KBM-7 (cell line): ENCODE measurements around the gene PSMG4.

Source experiments
- DNase-seq: peaks from one replicate; pipeline ENCODE4 v3.0.0-alpha.2; 2015
- in situ Hi-C: fragments of 300-500 bp; cut with MboI; formaldehyde crosslinking; loops from 2 replicates; pipeline ENCODE4 v1.14.3; 2020; ENCODE audit warnings: low sequenced_read_pairs, low pct_unique_long_range_greater_than_20kb, mixed read lengths

Gene PSMG4

DNA sequence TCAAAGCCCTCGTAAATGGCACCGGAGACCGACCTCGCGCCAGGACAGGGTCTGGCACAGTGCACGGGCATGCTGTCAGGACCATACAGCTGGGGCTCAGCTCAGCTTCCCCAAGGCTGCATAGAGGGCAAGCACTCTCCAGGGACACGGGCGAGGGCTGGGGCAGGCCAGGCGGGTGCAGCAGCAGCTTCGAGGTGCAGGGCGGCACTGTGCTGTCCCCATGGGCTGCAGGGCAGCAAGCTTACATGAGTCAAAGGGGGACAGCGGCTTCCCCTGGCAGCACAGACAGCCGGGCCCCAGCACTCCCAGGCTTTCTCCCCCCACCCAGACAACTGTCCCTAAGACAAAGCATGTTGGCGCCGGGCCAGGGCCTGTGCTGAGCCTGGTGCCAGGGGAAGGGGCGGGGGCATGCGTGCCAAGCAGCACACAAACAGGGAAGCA, 25.7 kb downstream of the PSMG4 start:
- DNase-seq, result no peak
- in situ Hi-C loops, result loop anchor here (10.0 to 25.0 kb wide), 2 partner anchors 450 to 703 kb away; no protein-coding TSS in a partner anchor

- in situ Hi-C loops, result loop anchor here (10.0 to 25.0 kb wide), 2 partner anchors 450 to 702 kb away; no protein-coding TSS in a partner anchor
- no peak for DNase-seq
Observed at GRCh38 chr6:3285049-3285639, 26.4 kb downstream of the PSMG4 start.

GRCh38 chr6:3285732-3286131, 27.0 kb downstream of the PSMG4 start:
- in situ Hi-C loops, result loop anchor here (10.0 to 25.0 kb wide), 2 partner anchors 449 to 702 kb away; no protein-coding TSS in a partner anchor

GRCh38 chr6:3286641-3287171, 28.0 kb downstream of the PSMG4 start:
- no peak for DNase-seq
- in situ Hi-C loops, result loop anchor here (10.0 to 25.0 kb wide), 2 partner anchors 448 to 701 kb away; no protein-coding TSS in a partner anchor

More at GRCh38 chr6:3285732-3286131, 27.0 kb downstream of the PSMG4 start:
- DNase-seq, result no peak

DNA sequence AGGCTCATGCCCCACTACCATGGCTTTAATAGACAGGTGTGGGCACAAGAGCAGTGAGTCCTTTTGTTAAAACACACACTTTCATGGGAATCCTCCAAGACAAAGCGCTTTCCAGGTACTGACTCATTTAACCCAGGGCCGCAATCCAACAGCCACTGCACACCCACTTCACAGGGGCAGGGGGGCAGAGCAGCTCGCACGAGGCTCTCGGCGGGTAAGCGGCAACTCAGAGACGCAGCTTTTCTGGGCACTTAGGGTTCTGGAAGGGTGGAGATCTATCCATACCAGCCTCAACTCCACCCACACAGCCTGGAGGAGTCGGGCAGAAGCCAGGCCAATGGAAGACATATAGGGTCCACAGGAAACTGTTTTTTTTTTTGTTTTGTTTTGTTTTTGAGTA, 28.6 kb downstream of the PSMG4 start:
- DNase-seq, result no peak
- in situ Hi-C loops, result loop anchor here (10.0 to 25.0 kb wide), 2 partner anchors 447 to 700 kb away; no protein-coding TSS in a partner anchor

DNA sequence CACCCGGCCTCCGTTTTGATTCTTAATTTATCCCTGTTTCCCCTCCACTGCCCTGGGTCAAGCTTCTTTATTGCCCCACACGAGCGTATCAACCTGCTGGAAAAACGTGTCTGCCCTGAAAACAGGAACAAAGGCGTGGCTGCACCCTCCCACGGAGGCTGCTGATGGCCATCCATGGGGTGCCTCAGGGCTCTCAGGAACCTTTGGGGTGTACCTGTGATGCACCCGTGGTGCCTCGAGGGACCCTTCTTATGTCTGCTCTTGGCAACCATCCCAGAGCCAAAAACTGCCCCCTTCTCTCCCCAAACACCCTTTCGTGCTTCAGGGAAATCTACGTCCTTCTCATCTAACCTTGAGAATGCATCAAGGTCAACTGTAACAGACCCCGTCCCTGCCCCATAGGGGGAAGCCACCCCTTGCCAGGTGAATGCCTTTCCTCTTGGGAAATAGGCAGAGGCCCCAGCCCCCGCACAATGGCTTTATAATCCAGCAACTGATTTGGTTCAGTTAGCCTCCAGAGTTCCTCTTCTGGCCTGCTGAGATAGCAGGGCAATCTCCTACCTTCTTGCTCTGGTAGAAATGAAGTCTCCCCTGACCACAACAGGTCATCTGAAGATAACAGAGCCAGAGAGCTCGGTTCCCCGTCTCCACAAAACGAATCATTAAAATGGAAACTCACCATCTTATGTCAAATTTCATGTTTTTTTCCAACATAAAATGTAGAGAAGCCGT, 29.4 kb downstream of the PSMG4 start:
- in situ Hi-C loops, result loop anchor here (10.0 to 25.0 kb wide), 2 partner anchors 447 to 699 kb away; no protein-coding TSS in a partner anchor
- DNase-seq, result no peak

DNA sequence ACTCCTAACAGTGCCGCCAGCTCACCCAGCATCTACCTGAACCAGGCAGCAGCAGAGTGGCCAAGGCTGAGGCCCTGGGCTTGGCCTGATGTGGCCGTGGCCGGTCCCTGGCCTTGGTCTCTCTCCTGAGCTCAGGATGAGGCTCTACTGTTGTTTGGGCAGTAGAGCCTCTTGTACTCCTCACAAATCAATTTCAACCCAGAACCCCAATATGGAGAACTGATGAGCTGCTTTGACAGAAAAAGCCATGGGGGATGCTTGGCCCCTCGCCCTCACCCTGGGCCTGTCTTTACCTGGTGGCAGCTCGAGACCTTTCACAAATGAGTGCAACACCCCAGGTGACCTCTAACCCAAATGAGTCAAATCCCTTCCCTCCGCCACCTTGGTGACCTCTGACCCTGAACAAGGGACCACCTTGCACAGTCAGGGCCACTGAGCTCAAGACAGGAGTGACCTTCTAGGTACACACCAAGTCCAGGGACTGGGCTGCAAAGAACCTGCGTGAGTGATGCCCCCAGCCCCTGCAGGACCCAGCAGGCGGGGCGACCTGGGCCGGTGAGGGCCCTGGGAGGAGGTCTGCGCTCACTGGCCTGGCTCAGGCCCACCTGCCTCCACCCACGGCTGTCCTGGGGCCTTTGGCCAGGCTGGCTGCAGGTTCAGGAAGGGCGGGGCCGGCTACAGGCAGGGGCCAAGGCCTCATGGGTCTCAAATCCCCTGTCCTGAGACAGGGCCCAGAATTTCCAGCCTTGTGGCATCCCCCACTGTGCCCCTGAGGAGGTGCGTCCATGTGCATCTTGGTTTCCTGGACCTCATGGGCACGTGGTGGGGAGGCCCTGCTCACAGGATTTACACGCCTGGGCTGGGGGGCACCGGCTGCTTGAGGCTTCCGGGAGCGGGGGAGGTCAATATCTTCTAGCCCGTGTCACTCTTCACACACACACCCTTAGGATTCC, 30.2 kb downstream of the PSMG4 start:
- in situ Hi-C loops, result loop anchor here (10.0 to 25.0 kb wide), 2 partner anchors 446 to 698 kb away; no protein-coding TSS in a partner anchor
- DNase-seq, result no peak

DNA sequence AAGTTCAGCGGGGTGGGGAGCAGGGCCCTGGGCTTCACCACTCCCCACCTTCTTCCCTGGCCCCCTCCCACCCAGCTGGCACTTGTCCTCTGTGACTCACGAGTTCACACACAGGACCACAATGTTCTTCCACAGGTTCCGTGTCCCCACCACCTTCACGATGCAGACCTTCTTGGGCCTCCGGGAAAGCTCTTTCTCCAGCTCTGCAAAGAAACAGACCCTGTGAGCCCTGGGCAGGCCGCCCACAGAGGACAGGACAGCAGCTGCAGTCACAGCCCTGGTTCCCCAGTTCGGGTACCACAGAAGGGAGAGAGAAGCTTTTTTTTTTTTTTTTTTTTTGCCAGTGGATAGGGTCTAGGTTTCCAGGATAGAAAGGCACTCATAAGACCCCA, 30.9 kb downstream of the PSMG4 start:
- DNase-seq, result no peak
- in situ Hi-C loops, result loop anchor here (10.0 to 25.0 kb wide), 2 partner anchors 445 to 698 kb away; no protein-coding TSS in a partner anchor

- no peak for DNase-seq
- in situ Hi-C loops, result loop anchor here (25.0 kb wide), 1 partner anchor 697 kb away; no protein-coding TSS in a partner anchor
Observed at GRCh38 chr6:3290149-3290930, 31.6 kb downstream of the PSMG4 start.

GRCh38 chr6:3290931-3291211, 32.1 kb downstream of the PSMG4 start:
- in situ Hi-C loops, result loop anchor here (25.0 kb wide), 1 partner anchor 696 kb away; no protein-coding TSS in a partner anchor
- DNase-seq, result no peak

GRCh38 chr6:3291346-3291745, 32.6 kb downstream of the PSMG4 start:
- in situ Hi-C loops, result loop anchor here (25.0 kb wide), 1 partner anchor 696 kb away; no protein-coding TSS in a partner anchor
- DNase-seq, result no peak

GRCh38 chr6:3291987-3292386, 33.2 kb downstream of the PSMG4 start:
- in situ Hi-C loops, result loop anchor here (25.0 kb wide), 1 partner anchor 695 kb away; no protein-coding TSS in a partner anchor
- DNase-seq, result no peak

GRCh38 chr6:3292431-3293197, 33.9 kb downstream of the PSMG4 start:
- in situ Hi-C loops, result loop anchor here (25.0 kb wide), 1 partner anchor 695 kb away; no protein-coding TSS in a partner anchor
- DNase-seq, result no peak

GRCh38 chr6:3293271-3294155, 34.8 kb downstream of the PSMG4 start:
- in situ Hi-C loops, result loop anchor here (25.0 kb wide), 1 partner anchor 694 kb away; no protein-coding TSS in a partner anchor
- DNase-seq, result no peak

DNA sequence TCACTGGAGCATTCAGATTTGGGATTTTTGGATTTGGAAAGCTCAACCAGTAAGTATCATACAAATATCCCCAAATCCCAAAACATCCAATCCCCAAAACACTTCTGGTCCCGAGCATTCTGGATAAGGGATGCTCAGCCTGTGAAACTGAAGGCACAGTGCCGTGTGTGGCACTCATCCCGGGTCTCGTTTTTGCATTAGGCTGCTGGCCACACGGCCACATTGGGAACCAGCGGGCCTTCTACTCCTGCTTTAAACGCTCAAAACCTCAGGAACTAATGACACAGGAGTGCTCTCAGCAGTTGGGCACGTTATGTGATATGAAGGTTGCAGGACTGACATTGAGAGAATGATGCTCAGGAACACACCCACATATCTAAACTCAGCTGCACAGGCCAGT, 35.6 kb downstream of the PSMG4 start:
- in situ Hi-C loops, result loop anchor here (25.0 kb wide), 1 partner anchor 693 kb away; no protein-coding TSS in a partner anchor
- DNase-seq, result no peak
